Brain microvascular endothelial cell (primary cell): ENCODE measurements around the gene CFAP300.

ENCODE experiments used
- DNase-seq: peaks from one replicate; pipeline ENCODE4 v3.0.0-alpha.2; 2020
- H3K27ac ChIP-seq: fragments of 250-450 bp; sonication (Bioruptor Pico); 2 replicates; pipeline ENCODE4 v1.5.1; 2020; ENCODE audit warnings: mild to moderate bottlenecking, moderate library complexity
- H3K27me3 ChIP-seq: fragments of 250-450 bp; sonication (Bioruptor Pico); replicated peaks from 2 replicates; pipeline ENCODE4 v1.5.1; 2020; ENCODE audit warnings: mild to moderate bottlenecking
- H3K36me3 ChIP-seq: fragments of 250-450 bp; sonication (Bioruptor Pico); replicated peaks from 2 replicates; pipeline ENCODE4 v1.5.1; 2020; ENCODE audit warnings: mild to moderate bottlenecking
- H3K4me3 ChIP-seq: 2 replicates; pipeline ENCODE4 v1.5.1; 2011; ENCODE audit warnings: low read depth, mild to moderate bottlenecking, control low read depth, low read length, moderate library complexity
- CTCF ChIP-seq: IDR thresholded peaks from 2 replicates; pipeline ENCODE4 v1.5.1; 2011; ENCODE audit warnings: low read depth, mild to moderate bottlenecking, moderate library complexity, low read length, control low read depth, inconsistent platforms; ENCODE audit errors: missing control alignments
- in situ Hi-C: cut with HindIII; loops from 2 replicates; pipeline ENCODE4 v1.10.0; 2017; ENCODE audit warnings: low sequenced_read_pairs, low pct_ligation_motif_present

CFAP300 gene

GRCh38 chr11:102026217-102026616 lies 21.0 kb upstream of the CFAP300 start:
- Histone ChIP-seq H3K27ac (no peak overlapping the region), H3K36me3 (no peaks in the 10 kb centered on the region), H3K4me3 (no peak overlapping the region), H3K27me3 (no peaks in the 10 kb centered on the region)
- TF ChIP-seq CTCF: no peak
- DNase-seq: no peak
- in situ Hi-C loops: no loop called here

- no peak for TF ChIP-seq CTCF
- H3K4me3 ChIP-seq: no peak overlapping the region
- DNase-seq: no peak
- H3K27me3 ChIP-seq: no peaks in the 10 kb centered on the region
- no peaks in the 10 kb centered on the region for H3K36me3 ChIP-seq
- in situ Hi-C loops: no loop called here
- H3K27ac ChIP-seq: no peak overlapping the region
These were observed 20.3 kb upstream of the CFAP300 start for GRCh38 chr11:102026959-102027358.

GRCh38 chr11:102036757-102037156 lies 10.5 kb upstream of the CFAP300 start:
- in situ Hi-C loops: no loop called here

GRCh38 chr11:102046841-102047240 lies 396 bp upstream of the CFAP300 start:
- no peak for TF ChIP-seq CTCF
- peak overlapping the region; percentile 66 for H3K27ac ChIP-seq

More at GRCh38 chr11:102036757-102037156, 10.5 kb upstream of the CFAP300 start:
- Histone ChIP-seq H3K4me3 (no peak overlapping the region), H3K27me3 (no peaks in the 10 kb centered on the region), H3K27ac (no peak overlapping the region), H3K36me3 (no peaks in the 10 kb centered on the region)
- no peak for DNase-seq
- TF ChIP-seq CTCF: no peak

GRCh38 chr11:102050927-102051575 lies 3.8 kb downstream of the CFAP300 start:
- Histone ChIP-seq H3K27me3 (no peaks in the 10 kb centered on the region), H3K36me3 (no peaks in the 10 kb centered on the region)
- no peak for DNase-seq

More at GRCh38 chr11:102046841-102047240, 396 bp upstream of the CFAP300 start:
- peak overlapping the region; percentile 68 for H3K4me3 ChIP-seq
- DNase-seq: no peak
- no peaks in the 10 kb centered on the region for H3K27me3 ChIP-seq
- no peaks in the 10 kb centered on the region for H3K36me3 ChIP-seq
- in situ Hi-C loops: no loop called here

More at GRCh38 chr11:102050927-102051575, 3.8 kb downstream of the CFAP300 start:
- in situ Hi-C loops: no loop called here
- H3K27ac ChIP-seq: no peak overlapping the region
- H3K4me3 ChIP-seq: no peak overlapping the region
- TF ChIP-seq CTCF: no peak
